IPS-NIHi11 (cell line): ENCODE data around the gene MYL6B.
"Not testable (repeated sequence)": the region's sequence is repeated elsewhere in the genome, so short reads cannot be mapped to it uniquely, and the experiment has no call there.

ENCODE experiments used
- DNase-seq: peaks from one replicate; pipeline ENCODE4 v3.0.0; 2012; ENCODE audit warnings: mixed read lengths, low spot score

MYL6B gene

GRCh38 chr12:56172839-56173238 is 20.5 kb downstream of the MYL6B start:
- DNase-seq, result no peak

- DNase-seq, result no peak
Measured at GRCh38 chr12:56178347-56178746, 26.0 kb downstream of the MYL6B start.

GRCh38 chr12:56186957-56187356 is 34.6 kb downstream of the MYL6B start:
- no peak for DNase-seq

GRCh38 chr12:56188131-56188777 is 35.9 kb downstream of the MYL6B start:
- DNase-seq, result no peak

GRCh38 chr12:56188778-56189098 is 36.4 kb downstream of the MYL6B start:
- peak; percentile 24 for DNase-seq

- DNase-seq, result peak; percentile 93
Measured at GRCh38 chr12:56189099-56189917, 36.9 kb downstream of the MYL6B start, which contains the start of gene SMARCC2. Gene SMARCC2 (minus strand): TSS chr12:56189483. CDS start chr12:56189461, 22 bp downstream.

- peak; percentile 80 for DNase-seq
Measured at GRCh38 chr12:56189918-56190694, 37.7 kb downstream of the MYL6B start.

- DNase-seq, result no peak
Measured at GRCh38 chr12:56190695-56191155, 38.3 kb downstream of the MYL6B start.

- DNase-seq, result no peak
Measured at GRCh38 chr12:56192582-56192981, 40.2 kb downstream of the MYL6B start.

GRCh38 chr12:56193025-56193578 is 40.7 kb downstream of the MYL6B start:
- peak; percentile 64 for DNase-seq

GRCh38 chr12:56196818-56197550 is 44.6 kb downstream of the MYL6B start:
- DNase-seq, result not testable (repeated sequence)

- DNase-seq, result no peak
Measured at GRCh38 chr12:56197921-56198635, 45.7 kb downstream of the MYL6B start.

- DNase-seq, result no peak
Measured at GRCh38 chr12:56198836-56199235, 46.4 kb downstream of the MYL6B start.

GRCh38 chr12:56202366-56202765 is 50.0 kb downstream of the MYL6B start:
- DNase-seq, result no peak

GRCh38 chr12:56202838-56203237 is 50.5 kb downstream of the MYL6B start:
- DNase-seq, result no peak

- no peak for DNase-seq
Measured at GRCh38 chr12:56204275-56204674, 51.9 kb downstream of the MYL6B start.

GRCh38 chr12:56205445-56205844 is 53.1 kb downstream of the MYL6B start:
- DNase-seq, result no peak

- peak; percentile 82 for DNase-seq
Measured at GRCh38 chr12:56206452-56207166, 54.2 kb downstream of the MYL6B start.
